Skeletal muscle cell (primary cell): ENCODE results near the gene COL21A1.
A peak's percentile ranks its signal among the peaks of the same experiment; 100 is the strongest.

Experiments used
- DNase-seq: peaks from one replicate; pipeline ENCODE4 v3.0.0-alpha.2; 2010; ENCODE audit warnings: low read depth
- H3K4me3 ChIP-seq: 2 replicates; pipeline ENCODE4 v1.5.1; 2011; ENCODE audit warnings: low read depth, mild to moderate bottlenecking, control low read depth, low read length, moderate library complexity

Gene COL21A1

GRCh38 chr6:56073315-56073714, 174.1 kb downstream of the COL21A1 start:
- H3K4me3 ChIP-seq, result no peak overlapping the region
- peak; percentile 86 for DNase-seq

DNA sequence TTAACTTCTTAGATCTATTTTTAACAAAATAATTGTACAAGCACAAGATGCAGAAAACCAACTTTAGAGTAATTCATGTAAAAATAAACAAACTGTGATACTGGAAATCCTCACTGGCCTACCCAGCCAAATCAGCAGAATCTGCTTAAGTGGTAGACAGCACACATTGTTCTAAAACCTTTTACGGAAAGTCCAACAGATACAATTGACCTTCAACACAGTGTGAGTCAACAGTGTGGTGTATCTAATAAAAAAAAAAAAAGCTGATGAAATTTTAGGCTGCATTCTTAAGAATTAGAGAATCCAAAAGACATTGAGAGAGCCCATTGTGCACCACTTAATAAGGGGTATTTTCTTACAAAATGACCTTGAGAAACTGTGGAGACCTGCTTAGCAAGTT, 174.5 kb downstream of the COL21A1 start:
- peak; percentile 84 for DNase-seq
- no peak overlapping the region for H3K4me3 ChIP-seq

- H3K4me3 ChIP-seq, result no peak overlapping the region
- DNase-seq, result no peak
These were observed 182.0 kb downstream of the COL21A1 start for GRCh38 chr6:56065408-56065807.

DNA sequence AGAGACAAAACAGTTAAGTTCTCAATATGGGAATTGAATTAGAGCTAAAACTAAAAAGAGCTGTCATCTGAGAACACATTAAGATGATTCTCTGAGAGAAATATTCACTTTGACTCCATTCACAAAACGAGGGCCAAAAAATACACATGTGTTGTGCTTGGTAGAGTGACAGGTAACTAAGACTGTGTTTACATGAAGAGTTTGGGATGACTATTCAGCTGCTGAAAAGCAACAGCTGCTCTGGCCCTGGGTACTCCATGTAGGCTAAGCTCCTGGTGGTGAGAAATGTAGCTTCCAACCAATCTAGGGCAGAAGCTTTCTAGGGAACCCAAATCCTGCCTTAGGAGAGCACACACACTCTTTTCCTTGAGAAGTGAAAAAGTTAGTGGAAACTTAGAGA, 184.5 kb downstream of the COL21A1 start:
- no peak for DNase-seq
- no peak overlapping the region for H3K4me3 ChIP-seq

- no peak overlapping the region for H3K4me3 ChIP-seq
- DNase-seq, result no peak
These were observed 188.7 kb downstream of the COL21A1 start for GRCh38 chr6:56058636-56059035.

DNA sequence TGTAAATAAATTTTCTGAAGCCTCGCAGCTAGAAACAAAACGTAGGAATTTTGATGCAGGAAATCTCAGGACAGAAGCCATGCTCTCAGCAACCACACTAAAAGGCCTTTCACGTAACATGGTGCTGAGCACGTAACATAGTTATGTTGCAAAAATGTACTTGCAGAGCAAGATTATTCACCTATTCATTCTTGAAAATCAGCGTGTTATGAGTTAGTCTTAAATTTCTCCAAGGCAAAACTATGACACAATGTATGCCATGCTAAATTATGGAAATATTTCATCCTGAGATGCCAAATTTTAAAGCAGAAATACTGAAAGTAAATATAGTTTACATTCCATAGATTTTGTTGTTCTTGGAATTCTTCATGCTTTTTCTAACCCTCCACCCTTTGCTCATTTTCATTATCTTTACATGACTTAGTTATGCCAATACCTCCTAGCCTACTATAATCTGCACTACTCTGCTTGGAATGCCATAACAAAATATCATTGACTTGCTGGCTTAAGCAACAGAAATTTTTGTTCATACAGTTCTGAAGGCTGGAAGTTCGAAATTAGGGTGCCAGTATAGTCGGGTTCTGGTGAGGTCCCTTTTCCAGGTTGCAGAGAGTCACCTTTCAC, 192.2 kb downstream of the COL21A1 start:
- H3K4me3 ChIP-seq, result no peak overlapping the region
- no peak for DNase-seq

- DNase-seq, result no peak
- H3K4me3 ChIP-seq, result no peak overlapping the region
These were observed 196.2 kb downstream of the COL21A1 start for GRCh38 chr6:56051202-56051598.

GRCh38 chr6:56050530-56051201, 196.7 kb downstream of the COL21A1 start:
- DNase-seq, result no peak
- H3K4me3 ChIP-seq, result no peak overlapping the region

GRCh38 chr6:56048601-56049000, 198.8 kb downstream of the COL21A1 start:
- DNase-seq, result no peak
- H3K4me3 ChIP-seq, result no peak overlapping the region

DNA sequence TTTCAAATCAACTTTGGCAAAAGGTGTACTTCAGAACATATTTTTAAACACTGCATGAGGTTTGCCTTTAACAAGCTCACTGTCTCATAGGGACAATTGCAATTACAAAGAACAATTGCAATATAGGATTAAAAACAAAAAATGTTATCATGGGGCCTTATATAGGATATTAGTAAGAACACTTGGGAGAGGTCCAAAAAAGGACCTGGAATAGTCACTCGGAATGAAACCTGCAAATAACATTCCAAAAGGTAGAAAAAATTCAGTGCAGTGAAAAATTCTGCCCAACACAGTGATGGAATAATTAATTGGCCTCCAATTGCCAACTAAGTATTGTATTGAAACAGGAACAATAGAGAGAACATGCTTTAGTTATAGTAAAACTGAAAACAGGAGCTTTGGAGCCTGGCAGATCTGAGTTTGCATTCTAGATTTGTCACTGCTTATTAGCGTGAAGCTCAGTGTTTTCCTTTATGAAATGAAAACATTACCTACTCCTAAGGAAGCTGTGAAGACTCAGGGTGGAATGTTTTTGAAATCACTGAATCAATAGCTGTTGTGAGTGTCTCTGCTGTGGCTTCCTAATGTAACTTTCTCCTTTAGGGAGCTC, 199.3 kb downstream of the COL21A1 start:
- H3K4me3 ChIP-seq, result no peak overlapping the region
- no peak for DNase-seq

GRCh38 chr6:56046576-56046975, 200.8 kb downstream of the COL21A1 start:
- peak; percentile 53 for DNase-seq
- no peak overlapping the region for H3K4me3 ChIP-seq

- DNase-seq, result no peak
- H3K4me3 ChIP-seq, result no peak overlapping the region
These were observed 203.6 kb downstream of the COL21A1 start for GRCh38 chr6:56043761-56044160.

DNA sequence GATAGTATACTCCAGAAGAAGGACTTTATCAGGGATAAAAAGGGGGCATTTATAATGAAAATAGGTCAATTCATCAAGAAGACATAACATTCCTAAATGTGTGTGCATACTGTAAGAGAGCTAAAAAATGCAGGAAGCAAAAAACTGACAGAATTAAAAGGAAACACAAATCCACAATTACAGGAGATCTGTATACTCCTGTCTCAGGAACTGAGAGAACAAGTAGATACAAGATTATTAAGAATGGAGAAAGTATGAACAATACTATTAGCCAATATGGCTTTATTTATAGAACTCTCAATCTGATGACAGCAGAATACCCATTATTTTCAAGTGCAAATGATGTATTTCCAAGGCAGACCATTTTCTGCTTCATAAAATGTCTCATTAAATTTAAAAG, 204.3 kb downstream of the COL21A1 start:
- no peak overlapping the region for H3K4me3 ChIP-seq
- no peak for DNase-seq

- DNase-seq, result no peak
- no peak overlapping the region for H3K4me3 ChIP-seq
These were observed 205.8 kb downstream of the COL21A1 start for GRCh38 chr6:56041591-56041990.

DNA sequence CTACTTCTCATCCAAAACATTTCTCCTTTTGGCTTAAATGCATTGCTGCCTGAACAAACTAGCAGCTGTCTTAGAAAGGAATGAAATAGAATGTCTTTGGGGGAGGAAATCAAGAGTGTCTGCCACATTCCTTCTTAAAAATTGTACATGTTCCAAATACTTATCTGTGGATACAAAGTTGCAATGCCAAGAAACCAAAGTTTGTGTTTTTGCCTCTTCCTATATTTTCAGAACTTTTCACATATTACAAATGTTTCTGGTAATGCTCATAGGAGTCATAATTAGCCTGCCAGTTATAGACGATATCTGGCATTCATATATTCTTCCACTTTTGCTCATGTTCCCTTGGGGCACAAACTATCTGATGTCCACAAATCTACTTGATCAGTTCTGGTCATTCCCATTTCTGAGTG, 206.5 kb downstream of the COL21A1 start:
- peak; percentile 60 for DNase-seq
- no peak overlapping the region for H3K4me3 ChIP-seq

- DNase-seq, result peak; percentile 61
- no peak overlapping the region for H3K4me3 ChIP-seq
These were observed 207.2 kb downstream of the COL21A1 start for GRCh38 chr6:56040223-56040622.

GRCh38 chr6:56038764-56039163, 208.6 kb downstream of the COL21A1 start:
- no peak for DNase-seq
- no peak overlapping the region for H3K4me3 ChIP-seq

DNA sequence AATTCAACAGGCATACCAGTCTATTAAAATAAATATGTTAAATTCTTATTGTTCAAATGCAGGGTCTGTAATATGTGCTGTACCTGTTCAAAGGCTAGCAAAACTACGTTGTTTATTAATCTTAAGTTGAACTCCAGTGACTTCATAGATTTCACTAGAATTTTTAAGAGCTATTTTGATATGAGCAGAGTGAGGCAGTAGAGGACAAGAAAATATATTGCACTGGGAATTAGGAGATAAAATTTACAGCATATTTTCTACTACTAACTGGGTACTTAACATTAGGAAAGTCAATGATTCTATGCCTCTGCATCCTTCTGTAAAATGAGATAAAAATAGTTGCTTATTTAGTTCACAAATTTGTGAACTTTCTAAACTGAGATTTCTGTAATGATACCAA, 209.8 kb downstream of the COL21A1 start:
- DNase-seq, result no peak
- H3K4me3 ChIP-seq, result no peak overlapping the region

GRCh38 chr6:56036916-56037600, 210.3 kb downstream of the COL21A1 start:
- DNase-seq, result no peak
- H3K4me3 ChIP-seq, result no peak overlapping the region

DNA sequence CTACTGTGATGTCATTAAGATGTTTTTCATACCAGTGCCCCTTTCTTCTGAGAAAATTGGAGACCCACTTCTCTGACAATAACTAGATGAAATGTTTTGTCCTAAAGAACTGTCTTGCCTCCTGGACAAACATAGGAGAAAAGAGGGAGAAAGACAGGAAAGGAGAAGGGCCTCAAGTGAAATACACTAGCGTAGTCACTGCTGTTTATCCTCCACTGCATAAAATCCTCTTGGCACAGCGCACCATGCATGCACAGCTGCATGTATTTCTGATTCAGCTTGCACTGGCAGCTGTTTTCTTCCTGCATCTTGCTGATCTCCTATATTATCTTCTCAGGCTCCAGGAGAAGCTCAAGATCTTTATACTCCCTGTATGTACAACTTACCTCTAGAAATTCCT, 214.0 kb downstream of the COL21A1 start:
- DNase-seq, result no peak
- H3K4me3 ChIP-seq, result no peak overlapping the region
